Gastroesophageal sphincter (tissue), 4 donors: Measurements from ENCODE around the gene FADS3. TPM values are rescaled to one million over a fixed set of nuclear protein-coding genes. Genes with fewer than 3 reads are reported as not detected.
"Not testable (repeated sequence)": the region's sequence is repeated elsewhere in the genome, so short reads cannot be mapped to it uniquely, and the experiment has no call there.

Experiments
- ATAC-seq: fragments of 150-250 bp; one replicate; pipeline ENCODE4 v1.9.1; 2016; ENCODE audit warnings: mild to moderate bottlenecking, moderate library complexity
- H3K27ac ChIP-seq, 4 donors: fragments of 200-600 bp; sonication (generic) in 3 of 4; 1 replicate in 3 of 4; 2 replicates in 1 of 4; pipeline ENCODE4 v1.5.1; 2016 to 2019
- H3K27me3 ChIP-seq: fragments of 200-600 bp; sonication (generic); one replicate; pipeline ENCODE4 v1.5.1; 2019
- H3K36me3 ChIP-seq, 2 donors: fragments of 200-600 bp; sonication (generic); one replicate each; pipeline ENCODE4 v1.5.1; 2019; ENCODE audit warnings: control low read depth in 1 of 2
- H3K4me1 ChIP-seq, 3 donors: fragments of 200-600 bp; sonication (generic); 1 replicate in 2 of 3; 2 replicates in 1 of 3; pipeline ENCODE4 v1.5.1; 2016 to 2019; ENCODE audit warnings: control low read depth in 2 of 3
- H3K4me3 ChIP-seq, 2 donors: fragments of 200-600 bp; sonication (generic); one replicate each; pipeline ENCODE4 v1.5.1; 2019; ENCODE audit warnings: mild to moderate bottlenecking in 1 of 2, moderate library complexity in 1 of 2
- H3K9me3 ChIP-seq, 3 donors: fragments of 200-600 bp; sonication (generic); one replicate each; pipeline ENCODE4 v1.5.1; 2017 to 2019; ENCODE audit warnings: control low read depth in 2 of 3
- CTCF ChIP-seq, 4 experiments: fragments of 200-600 bp in 2 of 4; fragments of 450-650 bp in 2 of 4; sonication (generic) in 1 of 4; IDR thresholded peaks; one replicate each; pipeline ENCODE4 v1.5.1; 2017 to 2019; ENCODE audit warnings: antibody characterized with exemption in 4 of 4, mild to moderate bottlenecking in 2 of 4, moderate library complexity in 2 of 4
- EP300 ChIP-seq: sonication (generic); formaldehyde crosslinking; IDR thresholded peaks from one replicate; pipeline ENCODE4 v1.6.1; 2017; ENCODE audit warnings: antibody characterized with exemption, mild to moderate bottlenecking
- POLR2A ChIP-seq, 2 donors: fragments of 450-650 bp; IDR thresholded peaks; one replicate each; pipeline ENCODE4 v1.6.1; 2017; ENCODE audit warnings: antibody characterized with exemption in 2 of 2, mild to moderate bottlenecking in 2 of 2, moderate library complexity in 1 of 2
- POLR2AphosphoS5 ChIP-seq: sonication (generic); formaldehyde crosslinking; IDR thresholded peaks from one replicate; pipeline ENCODE4 v1.6.1; 2017; ENCODE audit warnings: antibody characterized with exemption
- WGBS, 2 donors: methylation state at CpG; one replicate each; pipeline ENCODE4 v1.1.5; 2018; ENCODE audit warnings: low coverage in 1 of 2; 5-methylcytosine and 5-hydroxymethylcytosine counted together
- total RNA-seq, 4 donors: library from RNA; depleted of rRNA; stranded (reverse); fragments of >200 nt; gene quantifications; one replicate each; pipeline ENCODE4 v1.1.0, GENCODE V29; 2016

FADS3 gene
- total RNA-seq, 4 donors from 2014 or later, result 41.6 to 81.6 (median 60.5) TPM

- H3K4me1 ChIP-seq, result peaks cover 0 to 31% (median 14%) of the 10 kb centered on the region in 3 donors
- H3K27me3 ChIP-seq, result no peaks in the 10 kb centered on the region
- H3K27ac ChIP-seq, result no peak overlapping the region
- no peak overlapping the region for H3K4me3 ChIP-seq
- no peak for ATAC-seq
- TF ChIP-seq CTCF (IDR thresholded peaks at IDR 0.05) (no peak), EP300 (no peak), POLR2A (IDR thresholded peaks at IDR 0.05) (no peak), POLR2AphosphoS5 (no peak)
- H3K36me3 ChIP-seq, result peaks cover 0 to 10% of the 10 kb centered on the region in 2 donors
- 64% methylated on average over 2 of the region's 5 CpGs; no CpG with 5 or more reads in 1 of the 2 donors for WGBS, 2 donors
- no peaks in the 10 kb centered on the region for H3K9me3 ChIP-seq
Observed at GRCh38 chr11:61883947-61884346, 7.4 kb downstream of the FADS3 start.

DNA sequence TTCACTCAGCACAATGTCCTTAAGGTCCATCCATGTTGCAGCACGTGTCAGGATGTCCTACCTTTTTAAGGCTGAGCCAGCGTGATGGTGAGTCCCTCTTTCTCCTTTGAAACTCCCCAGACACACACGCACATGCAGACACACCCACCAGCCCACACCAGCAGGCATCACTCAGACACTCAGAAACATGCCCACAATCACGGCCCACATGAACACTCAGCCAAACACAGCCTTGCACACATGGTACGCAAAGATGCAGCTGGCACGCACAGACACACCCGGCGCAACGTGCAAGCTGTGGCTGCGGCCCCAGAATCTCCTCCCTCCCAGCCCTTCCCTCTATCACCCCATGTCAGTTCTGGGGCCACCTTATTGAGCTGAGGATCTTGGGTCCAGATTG lies 8.0 kb downstream of the FADS3 start:
- no peak overlapping the region for H3K27ac ChIP-seq
- H3K36me3 ChIP-seq, result peaks cover 0 to 17% of the 10 kb centered on the region in 2 donors
- no peaks in the 10 kb centered on the region for H3K9me3 ChIP-seq
- no peak overlapping the region for H3K4me3 ChIP-seq
- ATAC-seq, result no peak
- TF ChIP-seq POLR2AphosphoS5 (no peak), EP300 (no peak), CTCF (IDR thresholded peaks at IDR 0.05) (no peak), POLR2A (IDR thresholded peaks at IDR 0.05) (no peak)
- WGBS, 2 donors, result 72 to 79% methylated on average over 2 to 3 of the region's 10 CpGs
- H3K27me3 ChIP-seq, result no peaks in the 10 kb centered on the region
- H3K4me1 ChIP-seq, result peaks cover 0 to 24% (median 8%) of the 10 kb centered on the region in 3 donors

GRCh38 chr11:61882879-61883278 lies 8.5 kb downstream of the FADS3 start:
- Histone ChIP-seq H3K27ac (no peak overlapping the region), H3K9me3 (no peaks in the 10 kb centered on the region), H3K4me1 (peaks cover 0 to 20% (median 5%) of the 10 kb centered on the region in 3 donors), H3K27me3 (no peaks in the 10 kb centered on the region), H3K36me3 (peaks cover 0 to 21% of the 10 kb centered on the region in 2 donors), H3K4me3 (no peak overlapping the region)
- WGBS, 2 donors, result 79 to 100% methylated on average over 2 to 4 of the region's 6 CpGs
- no peak for ATAC-seq
- TF ChIP-seq CTCF (IDR thresholded peaks at IDR 0.05) (no peak), POLR2AphosphoS5 (no peak), EP300 (no peak), POLR2A (IDR thresholded peaks at IDR 0.05) (no peak)

DNA sequence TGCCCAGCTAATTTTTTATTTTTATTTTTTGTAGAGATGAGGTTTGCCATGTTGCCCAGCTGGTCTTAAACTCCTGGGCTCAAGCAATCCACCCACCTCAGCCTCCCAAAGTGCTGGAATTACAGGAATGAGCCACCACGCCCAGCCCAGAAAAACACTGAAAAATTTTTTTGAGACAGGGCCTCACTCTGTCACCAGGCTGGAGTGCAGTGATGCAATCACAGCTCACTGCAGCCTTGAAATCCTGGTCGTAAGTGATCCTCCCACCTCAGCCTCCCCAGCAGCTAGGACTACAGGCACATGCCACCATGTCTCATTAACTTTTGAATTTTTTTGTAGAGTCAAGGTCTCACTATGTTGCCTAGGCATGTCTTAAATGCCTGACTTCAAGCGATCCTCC lies 9.1 kb downstream of the FADS3 start:
- not testable (repeated sequence) for ATAC-seq, H3K9me3 ChIP-seq, H3K27me3 ChIP-seq, H3K27ac ChIP-seq, H3K4me3 ChIP-seq
- WGBS, 2 donors, result 100% methylated on average over 1 to 2 of the region's 3 CpGs
- Histone ChIP-seq H3K4me1 (peaks cover 0 to 14% (median under 1%) of the 10 kb centered on the region in 3 donors), H3K36me3 (peaks cover 0 to 27% of the 10 kb centered on the region in 2 donors)

- peak; percentile 19 for ATAC-seq
- 59% methylated on average over 3 of the region's 3 CpGs; no CpG with 5 or more reads in 1 of the 2 donors for WGBS, 2 donors
Observed at GRCh38 chr11:61881397-61881796, 9.9 kb downstream of the FADS3 start.

More at GRCh38 chr11:61881397-61881796, 9.9 kb downstream of the FADS3 start:
- Histone ChIP-seq H3K4me1 (peaks cover 0 to 5% (median 0%) of the 10 kb centered on the region in 3 donors), H3K4me3 (no peak overlapping the region), H3K9me3 (no peaks in the 10 kb centered on the region), H3K27ac (no peak overlapping the region), H3K27me3 (no peaks in the 10 kb centered on the region), H3K36me3 (peaks cover 0 to 36% of the 10 kb centered on the region in 2 donors)
- no peak for TF ChIP-seq POLR2A (IDR thresholded peaks at IDR 0.05)
- no peak for TF ChIP-seq CTCF (IDR thresholded peaks at IDR 0.05)
- TF ChIP-seq EP300, result no peak
- no peak for TF ChIP-seq POLR2AphosphoS5
